Gastrocnemius medialis (tissue), 4 donors: ENCODE data around the gene WDR49.

Experiments
- CTCF ChIP-seq, 5 experiments: fragments of 450-650 bp in 3 of 5; fragments of 200-600 bp in 2 of 5; sonication (generic) in 2 of 5; IDR thresholded peaks in 4 of 5; conservative IDR thresholded peaks in 1 of 5; 1 replicate in 4 of 5; 2 replicates in 1 of 5; pipeline ENCODE4 v1.5.1; 2016 to 2019; ENCODE audit warnings: antibody characterized with exemption in 5 of 5, mild to moderate bottlenecking in 3 of 5, moderate library complexity in 3 of 5
- POLR2A ChIP-seq, 2 donors: fragments of 450-650 bp; IDR thresholded peaks; one replicate each; pipeline ENCODE4 v1.6.1; 2017; ENCODE audit warnings: antibody characterized with exemption in 2 of 2, mild to moderate bottlenecking in 2 of 2, moderate library complexity in 2 of 2

GRCh38 chr3:167489571-167489970, 164.2 kb downstream of the WDR49 start:
- TF ChIP-seq CTCF (IDR thresholded peaks at IDR 0.05 in 4 of 5, conservative IDR thresholded peaks at IDR 0.05 in 1 of 5) (no peak), POLR2A (IDR thresholded peaks at IDR 0.05) (no peak)
